Panc1 (cell line): ENCODE results near the gene HEMK1. TPM values are rescaled to one million over a fixed set of nuclear protein-coding genes. Genes with fewer than 3 reads are reported as not detected.

Experiments used
- ATAC-seq: fragments of 200-7000 bp; cut with Tn5 transposase; 2 replicates; pipeline ENCODE4 v1.9.1; 2020; ENCODE audit warnings: mild to moderate bottlenecking, moderate library complexity
- BruUV-seq: library from RNA; stranded (reverse); fragments of 400-500 nt; replicated peaks from 2 replicates; lab custom pipeline; 2021; lab: Mats Ljungman, UMichigan
- CTCF ChIA-PET: fragments of 300-600 bp; sonication (Branson Sonifier 250); formaldehyde crosslinking; loops from one replicate; lab custom pipeline; 2022; ENCODE audit warnings: antibody characterized with exemption; lab: Charles Lee
- POLR2A ChIA-PET: fragments of 300-600 bp; sonication (Branson Sonifier 250); formaldehyde crosslinking; loops from one replicate; lab custom pipeline; 2022; ENCODE audit warnings: antibody characterized with exemption; lab: Charles Lee
- DNase-seq: peaks from one replicate; pipeline ENCODE4 v3.0.0-alpha.2; 2010; ENCODE audit warnings: low read depth, low spot score
- H3K27ac ChIP-seq: 2 replicates; pipeline ENCODE4 v1.5.1; 2011; ENCODE audit warnings: mild to moderate bottlenecking, low read length, inconsistent platforms
- H3K27me3 ChIP-seq: fragments of 200-500 bp; sonication (Bioruptor generic); 2 replicates; pipeline ENCODE4 v1.6.0; 2014; ENCODE audit warnings: low read length, inconsistent platforms; ENCODE audit not compliant: control insufficient read depth, insufficient read depth
- H3K36me3 ChIP-seq: fragments of 200-500 bp; sonication (Bioruptor generic); 2 replicates; pipeline ENCODE4 v1.5.1; 2014; ENCODE audit warnings: inconsistent platforms, mild to moderate bottlenecking, low read length, moderate library complexity; ENCODE audit not compliant: control insufficient read depth, insufficient read depth
- H3K4me1 ChIP-seq: 2 replicates; pipeline ENCODE4 v1.5.1; 2011; ENCODE audit warnings: inconsistent platforms, mild to moderate bottlenecking, low read length, moderate library complexity; ENCODE audit not compliant: control insufficient read depth, insufficient read depth
- H3K4me3 ChIP-seq, 2 experiments: 2 replicates each; pipeline ENCODE4 v1.5.1; 2011 to 2012; ENCODE audit warnings: low read depth in 2 of 2, low read length in 2 of 2, mild to moderate bottlenecking in 2 of 2, inconsistent platforms in 1 of 2, moderate library complexity in 1 of 2
- H3K9me3 ChIP-seq: fragments of 200-500 bp; sonication (Bioruptor generic); 2 replicates; pipeline ENCODE4 v1.5.1; 2014; ENCODE audit warnings: low read depth, mild to moderate bottlenecking, inconsistent platforms, low read length, moderate library complexity; ENCODE audit not compliant: control insufficient read depth, insufficient read depth
- CTCF ChIP-seq: fragments of 450-650 bp; IDR thresholded peaks from 2 replicates; pipeline ENCODE4 v1.5.1; 2017; ENCODE audit warnings: mild to moderate bottlenecking
- POLR2AphosphoS5 ChIP-seq: IDR thresholded peaks from 2 replicates; pipeline ENCODE4 v1.6.1; 2012; ENCODE audit warnings: mild to moderate bottlenecking, low read depth, low read length, moderate library complexity
- REST ChIP-seq, 2 experiments: IDR thresholded peaks; 2 replicates each; pipeline ENCODE4 v1.6.1; 2011 to 2012; ENCODE audit warnings: low read depth in 2 of 2, control low read depth in 1 of 2, low read length in 1 of 2, mild to moderate bottlenecking in 1 of 2, moderate library complexity in 1 of 2; ENCODE audit not compliant: insufficient read depth in 1 of 2
- SIN3A ChIP-seq: IDR thresholded peaks from 2 replicates; pipeline ENCODE4 v1.6.1; 2012; ENCODE audit warnings: low read depth, mild to moderate bottlenecking, low read length, moderate library complexity, borderline replicate concordance; ENCODE audit not compliant: insufficient read depth
- TCF7L2 ChIP-seq: IDR thresholded peaks from 2 replicates; pipeline ENCODE4 v1.6.1; 2011; ENCODE audit warnings: mild to moderate bottlenecking, low read depth, low read length, inconsistent platforms
- in situ Hi-C: cut with HindIII; loops from 2 replicates; pipeline ENCODE4 v1.10.0; 2016; ENCODE audit warnings: low sequenced_read_pairs, low pct_unique_long_range_greater_than_20kb
- intact Hi-C: fragments of 100-400 bp; cut with micrococcal nuclease; formaldehyde crosslinking; loops from one replicate; pipeline ENCODE4 v1.10.0; 2022; ENCODE audit not compliant: unreplicated experiment
- total RNA-seq: library from RNA; stranded (reverse); gene quantifications from one replicate; pipeline ENCODE4 v1.2.1, GENCODE V29; 2021; ENCODE audit not compliant: unreplicated experiment

Gene HEMK1
- total RNA-seq, 1 experiment from 2014 or later: 12.1 TPM

- TF ChIP-seq CTCF: no peak
- TF ChIP-seq TCF7L2: no peak
- no peak for TF ChIP-seq REST (IDR thresholded peaks at IDR 0.05; ENCODE audit: insufficient read depth in 1 of 2, low read depth in 2 of 2, low read length in 1 of 2)
- no peak for TF ChIP-seq POLR2AphosphoS5
- TF ChIP-seq SIN3A: no peak
- ChIA-PET CTCF (no interaction called here), POLR2A (no interaction called here)
- H3K27me3 ChIP-seq: no peaks in the 10 kb centered on the region
- H3K9me3 ChIP-seq: no peaks in the 10 kb centered on the region
- no peak overlapping the region for H3K4me3 ChIP-seq
- no peaks in the 10 kb centered on the region for H3K36me3 ChIP-seq
- ATAC-seq: no peak
- intact Hi-C loops (no loop called here), in situ Hi-C loops (no loop called here)
- no peaks in the 10 kb centered on the region for H3K4me1 ChIP-seq
- DNase-seq: no peak
- BruUV-seq: no TSS peak
- no peak overlapping the region for H3K27ac ChIP-seq
Observed at GRCh38 chr3:50531201-50531600, 38.1 kb upstream of the HEMK1 start.

GRCh38 chr3:50532062-50532705 is 37.1 kb upstream of the HEMK1 start:
- in situ Hi-C loops: no loop called here
- no peaks in the 10 kb centered on the region for H3K4me1 ChIP-seq
- POLR2A ChIA-PET: no interaction called here

More at GRCh38 chr3:50532062-50532705, 37.1 kb upstream of the HEMK1 start:
- no peak for ATAC-seq
- Histone ChIP-seq H3K36me3 (no peaks in the 10 kb centered on the region), H3K4me3 (no peak overlapping the region), H3K9me3 (no peaks in the 10 kb centered on the region), H3K27ac (no peak overlapping the region), H3K27me3 (no peaks in the 10 kb centered on the region)
- no peak for DNase-seq
- intact Hi-C loops: no loop called here
- no peak for TF ChIP-seq REST (IDR thresholded peaks at IDR 0.05; ENCODE audit: insufficient read depth in 1 of 2, low read depth in 2 of 2, low read length in 1 of 2)
- no peak for TF ChIP-seq CTCF
- TF ChIP-seq SIN3A: no peak
- TF ChIP-seq POLR2AphosphoS5: no peak
- TF ChIP-seq TCF7L2: no peak
- no TSS peak for BruUV-seq
- CTCF ChIA-PET: interaction anchor here (0.7 kb wide), 1 partner anchor 10 kb away, joined by 3 read pairs; no protein-coding TSS in a partner anchor
